IPS-18c (cell line): ENCODE measurements around the gene DSCAML1.

Experiments used
- H3K4me3 ChIP-seq: 2 replicates; pipeline ENCODE4 v1.7.0; 2013; ENCODE audit warnings: low read depth, mild to moderate bottlenecking, low read length, moderate library complexity; ENCODE audit not compliant: insufficient read depth
- H3K9me3 ChIP-seq: one replicate; pipeline ENCODE4 v1.6.1; 2013; ENCODE audit warnings: mild to moderate bottlenecking, low read length, moderate library complexity; ENCODE audit not compliant: control insufficient read depth, insufficient read depth

The DSCAML1 gene

DNA sequence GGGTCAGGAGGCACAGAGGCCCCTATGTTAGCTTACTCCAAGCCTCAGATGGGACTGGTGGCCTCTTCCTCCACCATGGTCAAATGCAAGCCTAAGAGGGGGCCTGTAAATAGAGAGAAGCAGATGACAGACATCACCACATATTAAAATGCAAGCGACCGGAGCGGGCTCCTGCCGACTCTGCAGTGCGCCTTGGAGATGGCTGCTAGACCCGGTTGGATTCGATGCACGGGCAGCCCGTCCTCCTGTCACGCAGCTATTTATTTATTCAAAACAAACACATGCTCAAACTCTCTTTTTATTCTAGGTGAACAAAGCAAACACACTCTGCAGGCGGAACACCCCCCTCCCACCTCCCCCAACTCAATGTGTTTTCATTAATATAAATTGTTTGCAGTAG, 208.0 kb downstream of the DSCAML1 start:
- Histone ChIP-seq H3K4me3 (no peak overlapping the region), H3K9me3 (no peaks in the 10 kb centered on the region)

DNA sequence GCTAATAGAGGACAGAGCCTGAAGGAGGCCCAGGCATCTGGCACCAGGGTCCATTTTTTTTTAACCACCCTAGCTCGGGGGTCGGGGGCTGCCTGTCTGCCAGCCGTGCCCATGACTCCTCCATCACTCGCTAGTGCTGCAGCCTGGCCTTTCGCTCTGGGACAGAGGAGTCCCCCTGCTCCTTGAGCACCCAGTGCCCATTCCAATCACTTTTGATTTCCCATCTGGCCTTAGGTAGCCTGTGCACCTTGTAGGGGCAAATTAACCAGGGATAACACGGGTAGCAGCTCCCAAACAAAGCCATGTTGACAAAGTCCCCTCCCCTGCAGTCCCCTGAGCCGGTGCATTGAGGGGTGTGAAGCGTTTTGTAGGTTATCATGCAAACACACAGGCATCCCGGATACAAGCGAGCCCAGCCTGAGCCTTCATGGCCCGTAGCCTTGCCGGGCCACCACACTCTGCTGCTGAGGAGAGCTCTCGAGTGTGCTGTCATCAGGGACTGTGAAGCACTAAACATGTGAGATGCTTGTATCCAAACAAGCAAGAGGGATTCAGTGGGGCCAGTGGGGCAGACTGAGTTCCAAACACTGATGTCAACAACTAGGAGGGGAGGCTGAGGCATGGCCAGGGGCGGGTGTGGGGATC, 208.7 kb downstream of the DSCAML1 start:
- Histone ChIP-seq H3K4me3 (no peak overlapping the region), H3K9me3 (no peaks in the 10 kb centered on the region)

DNA sequence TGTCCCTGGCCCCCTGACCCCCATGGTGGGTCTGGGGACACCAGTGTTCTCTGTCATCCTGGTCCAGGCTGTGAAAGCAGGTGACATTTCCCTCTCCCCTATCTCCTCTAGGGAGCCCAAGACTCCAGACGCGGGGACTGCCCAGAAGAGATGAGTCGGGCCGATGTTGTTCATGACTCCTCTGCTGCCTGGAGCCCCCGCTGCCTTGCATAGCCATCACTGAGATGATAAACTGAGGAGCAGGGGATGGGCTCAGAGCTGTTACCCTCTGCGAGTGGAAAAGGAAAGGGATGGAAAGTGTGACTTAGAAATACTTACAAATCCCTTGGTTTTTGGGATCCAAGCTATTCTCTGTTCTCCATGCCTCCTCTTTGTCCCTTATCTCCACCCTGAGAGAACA, 209.6 kb downstream of the DSCAML1 start:
- Histone ChIP-seq H3K9me3 (no peaks in the 10 kb centered on the region), H3K4me3 (no peak overlapping the region)

DNA sequence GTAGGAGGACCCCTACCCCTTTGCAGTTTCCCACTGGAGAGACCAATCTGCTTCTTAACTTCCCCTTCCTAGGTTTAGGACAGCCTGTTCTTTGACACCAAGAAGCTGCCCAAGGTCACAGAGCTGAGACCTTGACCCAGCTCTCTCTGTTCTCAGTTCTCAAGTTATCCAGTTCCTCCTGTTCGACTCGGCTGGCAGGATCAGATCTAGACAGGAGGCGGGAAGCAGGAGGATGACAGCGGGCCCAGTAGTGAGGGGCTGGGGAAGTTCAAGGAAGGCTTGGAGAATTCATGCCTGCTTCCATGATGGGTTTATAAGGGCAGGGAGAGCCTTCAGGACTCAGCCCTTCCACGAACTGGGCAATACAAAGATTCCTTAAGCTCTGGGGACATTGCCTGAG, 210.6 kb downstream of the DSCAML1 start:
- Histone ChIP-seq H3K9me3 (no peaks in the 10 kb centered on the region), H3K4me3 (no peak overlapping the region)

DNA sequence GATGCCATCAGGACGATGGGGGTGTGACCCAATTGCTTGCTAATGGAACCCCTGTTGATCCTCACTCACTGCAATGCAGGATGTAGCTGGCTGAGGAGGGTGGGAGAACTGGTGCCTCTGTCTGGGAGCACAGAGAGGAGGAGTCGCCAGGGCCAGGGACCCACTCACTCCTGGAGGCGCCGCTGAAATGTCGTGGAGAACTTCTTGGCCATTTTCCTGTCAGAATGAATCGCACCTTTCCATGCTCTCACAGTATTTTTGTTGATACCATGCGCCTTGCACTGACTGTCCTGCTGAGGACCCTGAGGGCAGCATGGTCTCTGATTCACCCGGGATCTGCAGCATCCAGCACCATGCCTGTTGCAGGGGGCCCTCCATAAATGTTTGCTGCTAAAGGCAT, 211.4 kb downstream of the DSCAML1 start:
- Histone ChIP-seq H3K9me3 (no peaks in the 10 kb centered on the region), H3K4me3 (no peak overlapping the region)

DNA sequence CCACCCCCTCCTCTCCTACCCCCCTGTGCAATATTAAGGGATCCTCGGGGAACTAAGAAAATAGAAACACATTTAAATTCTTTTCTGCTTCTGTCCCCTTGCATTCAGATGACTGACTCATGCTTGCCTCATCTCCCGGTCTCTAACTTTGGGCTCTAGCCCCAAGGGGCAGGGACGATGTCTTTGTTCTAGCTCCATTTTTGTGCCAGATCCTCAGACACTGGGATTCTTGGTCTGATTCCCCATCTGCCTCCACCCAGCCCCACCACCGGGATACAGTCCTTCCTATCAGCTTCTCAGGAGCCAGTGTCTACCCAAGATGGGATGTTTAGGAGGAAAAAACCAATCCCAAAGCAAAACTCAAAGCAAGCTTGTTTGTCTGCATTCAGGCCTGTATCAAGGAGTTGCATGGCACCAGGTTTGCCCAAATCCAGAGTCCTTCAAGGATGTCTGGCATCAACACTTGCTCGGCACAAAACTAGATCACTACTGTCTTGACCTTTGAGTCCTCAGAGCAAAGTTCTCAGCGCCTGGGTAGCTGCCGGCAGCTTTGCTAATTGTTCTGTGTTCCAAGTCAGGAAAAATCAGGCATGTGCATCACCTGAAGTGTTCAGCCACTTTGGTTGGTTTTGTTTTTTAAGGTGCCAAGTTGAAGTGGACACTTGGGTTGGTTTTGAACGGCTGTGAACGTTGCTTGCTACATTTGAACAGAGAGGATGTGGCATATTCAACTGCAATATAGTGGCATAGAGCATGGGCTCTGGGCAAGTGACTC, 212.8 kb downstream of the DSCAML1 start:
- Histone ChIP-seq H3K9me3 (no peaks in the 10 kb centered on the region), H3K4me3 (no peak overlapping the region)

DNA sequence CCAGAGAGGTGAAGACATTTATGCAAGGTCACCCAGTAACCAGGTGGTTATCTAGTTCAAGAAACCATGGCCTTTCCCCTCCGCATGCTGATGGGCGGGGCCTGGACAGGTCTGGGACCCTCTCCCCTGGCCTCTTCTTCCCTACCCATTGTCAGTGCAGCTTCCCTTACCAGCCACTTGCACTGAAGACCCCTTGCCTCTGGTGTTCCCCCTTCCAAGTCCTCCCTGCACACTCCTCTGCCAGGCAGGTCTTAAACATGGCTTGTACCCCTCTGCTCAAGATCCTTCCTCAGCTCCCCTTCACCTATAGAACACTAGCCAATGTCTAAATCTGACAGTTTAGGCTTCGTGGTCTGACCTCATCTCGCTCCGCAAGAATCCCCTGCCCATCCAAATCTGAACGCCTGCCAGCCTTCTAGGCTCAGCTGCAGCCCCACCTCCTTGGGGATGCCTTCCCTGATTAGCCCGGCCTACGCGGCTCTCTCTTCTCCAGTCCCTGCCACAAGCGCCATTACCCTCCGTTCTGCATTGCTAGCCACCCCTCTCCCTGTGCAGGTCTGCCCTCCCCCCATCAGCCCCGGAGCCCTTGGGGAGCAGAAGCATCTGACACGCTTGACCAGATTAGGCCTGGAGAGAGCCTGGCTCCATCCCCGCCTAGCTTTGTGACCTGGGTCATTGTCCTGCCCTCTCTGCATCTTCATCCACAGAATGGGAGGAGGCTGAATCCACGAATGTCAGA, 213.8 kb downstream of the DSCAML1 start:
- Histone ChIP-seq H3K4me3 (no peak overlapping the region), H3K9me3 (no peaks in the 10 kb centered on the region)

DNA sequence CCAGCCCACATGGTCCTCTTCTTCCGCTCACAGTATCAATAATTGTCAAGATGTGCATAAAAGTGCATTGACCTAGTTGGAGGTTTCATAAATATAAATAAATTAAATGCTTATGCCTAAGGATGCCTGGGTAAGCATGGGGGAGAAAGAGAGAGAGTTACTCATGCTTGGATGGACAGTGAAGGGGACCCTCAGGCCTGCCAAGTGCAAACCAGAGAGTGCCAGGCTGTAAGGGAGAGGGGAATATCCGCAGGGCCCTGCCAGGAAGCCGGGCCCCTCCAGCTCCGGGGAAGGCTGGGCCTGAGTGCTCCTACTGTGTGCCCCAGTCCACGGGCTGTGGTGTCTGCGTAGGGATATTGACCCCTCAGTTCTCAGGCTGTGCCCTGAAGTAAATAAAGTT, 214.6 kb downstream of the DSCAML1 start:
- Histone ChIP-seq H3K9me3 (no peaks in the 10 kb centered on the region), H3K4me3 (no peak overlapping the region)

DNA sequence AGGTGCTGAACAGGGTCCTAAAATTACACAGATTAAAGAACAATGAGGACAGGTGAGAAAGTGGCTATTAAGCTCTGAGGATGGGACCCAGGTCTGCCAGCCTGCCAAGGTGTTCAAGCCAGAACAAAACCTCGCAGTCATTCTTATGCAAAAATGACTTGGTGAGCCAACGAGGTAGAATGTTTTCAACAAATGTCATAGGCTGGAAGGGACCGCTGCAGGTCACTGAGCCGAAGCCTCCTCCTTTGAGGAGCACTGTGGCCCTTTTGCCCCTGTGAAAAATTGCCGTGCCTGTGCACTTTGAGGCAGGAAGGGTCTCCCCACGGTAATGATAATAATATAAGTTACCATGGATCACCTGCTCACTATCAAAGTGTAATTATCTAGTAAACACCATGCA, 216.2 kb downstream of the DSCAML1 start:
- Histone ChIP-seq H3K4me3 (no peak overlapping the region), H3K9me3 (no peaks in the 10 kb centered on the region)

DNA sequence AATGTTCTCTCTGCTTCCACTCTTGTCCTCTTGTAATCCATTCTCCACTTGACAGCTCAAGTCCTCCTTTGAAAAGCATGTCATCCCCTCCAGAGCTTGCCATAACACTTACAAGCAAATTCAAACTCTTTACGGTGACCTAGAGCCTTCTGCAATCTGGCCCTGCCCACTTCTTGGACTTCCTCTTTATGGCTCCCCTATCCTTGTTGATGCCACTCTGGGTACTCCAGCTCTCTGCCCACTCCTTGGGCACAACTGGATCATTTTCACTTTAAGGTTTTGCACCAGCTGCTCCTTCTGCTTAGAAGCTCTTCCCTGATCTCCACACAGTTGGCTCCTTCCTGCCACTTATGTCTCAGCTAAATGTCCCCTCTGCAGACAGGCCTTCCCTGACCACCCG, 217.9 kb downstream of the DSCAML1 start:
- no peaks in the 10 kb centered on the region for H3K9me3 ChIP-seq
- no peak overlapping the region for H3K4me3 ChIP-seq

DNA sequence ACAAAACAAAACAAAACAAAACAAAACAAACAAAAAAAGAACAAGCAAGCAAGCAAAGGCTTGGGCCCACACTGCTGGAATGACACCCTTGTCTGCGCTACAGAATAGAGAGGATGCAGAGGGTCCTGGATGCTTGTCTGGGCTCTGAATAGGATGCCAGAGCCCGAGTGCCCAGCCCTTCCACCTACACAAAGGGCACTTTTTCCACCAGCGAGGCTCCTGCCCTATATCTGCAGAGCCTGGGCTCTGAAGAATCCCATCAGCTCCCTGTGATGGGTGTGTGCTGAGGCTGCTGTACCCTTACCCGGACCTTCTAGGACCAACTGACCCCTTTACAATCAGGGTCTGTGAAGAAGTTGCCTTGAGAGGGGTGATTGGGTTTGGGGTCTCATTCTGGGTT, 221.2 kb downstream of the DSCAML1 start:
- no peak overlapping the region for H3K4me3 ChIP-seq
- no peaks in the 10 kb centered on the region for H3K9me3 ChIP-seq

DNA sequence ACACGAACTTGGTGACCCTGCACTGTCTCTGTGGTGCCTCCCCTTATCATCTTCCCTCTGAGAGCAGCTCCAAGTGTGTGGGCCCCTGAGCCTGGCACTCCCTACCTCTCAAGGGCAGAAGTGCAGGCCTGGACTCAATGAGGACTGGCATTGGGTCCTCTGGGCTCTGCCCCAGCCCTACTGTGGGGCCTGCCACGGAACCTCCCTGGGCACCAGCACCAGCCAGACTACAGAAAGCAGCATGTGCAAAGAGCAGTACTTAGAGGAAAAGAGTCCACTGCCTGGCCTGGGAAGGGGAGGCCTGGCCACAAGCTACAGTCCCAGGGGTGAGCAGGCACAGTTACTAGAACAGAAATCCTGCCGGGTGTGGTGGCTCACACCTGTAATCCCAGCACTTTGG, 222.5 kb downstream of the DSCAML1 start:
- Histone ChIP-seq H3K9me3 (no peaks in the 10 kb centered on the region), H3K4me3 (no peak overlapping the region)

DNA sequence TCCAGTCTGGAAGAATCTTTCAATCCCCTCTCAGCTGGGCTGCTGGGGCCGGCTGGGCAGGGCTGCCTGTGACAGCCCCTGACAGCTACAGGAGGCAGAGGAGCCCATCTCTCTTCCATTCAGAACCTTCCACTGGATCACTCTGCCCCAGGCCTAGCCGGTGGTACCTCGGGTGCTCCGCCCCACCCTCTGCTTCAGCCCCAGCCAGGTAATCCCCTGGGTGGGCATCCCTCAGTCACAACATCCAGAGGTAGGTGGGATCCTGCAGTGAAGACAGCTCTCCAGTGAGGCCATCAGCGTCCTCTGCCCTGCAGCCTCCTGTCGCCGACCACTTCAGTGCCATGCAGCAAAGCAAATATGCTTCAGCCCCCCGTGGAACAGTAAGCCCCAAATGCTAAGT, 223.7 kb downstream of the DSCAML1 start:
- H3K4me3 ChIP-seq = no peak overlapping the region
- no peaks in the 10 kb centered on the region for H3K9me3 ChIP-seq

DNA sequence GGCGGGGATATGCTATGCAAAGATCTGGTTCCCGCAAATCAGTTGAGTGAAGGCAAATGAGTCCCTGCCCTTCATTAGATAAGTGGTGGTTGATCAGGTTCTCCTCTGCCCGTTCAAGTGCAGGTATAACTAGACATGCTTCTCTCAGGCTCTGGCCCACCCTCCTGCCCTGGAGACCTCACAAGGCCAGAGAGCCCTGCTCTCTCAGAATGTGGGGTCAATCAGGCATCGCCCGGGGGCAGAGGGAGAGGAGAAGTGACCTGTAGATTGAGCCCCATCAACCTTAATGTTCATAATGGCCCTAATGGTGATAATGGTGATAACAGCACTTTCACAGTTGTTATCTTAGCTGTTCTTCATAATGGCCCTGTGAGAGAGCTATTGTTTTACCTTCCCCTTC, 224.3 kb downstream of the DSCAML1 start:
- Histone ChIP-seq H3K4me3 (no peak overlapping the region), H3K9me3 (no peaks in the 10 kb centered on the region)

DNA sequence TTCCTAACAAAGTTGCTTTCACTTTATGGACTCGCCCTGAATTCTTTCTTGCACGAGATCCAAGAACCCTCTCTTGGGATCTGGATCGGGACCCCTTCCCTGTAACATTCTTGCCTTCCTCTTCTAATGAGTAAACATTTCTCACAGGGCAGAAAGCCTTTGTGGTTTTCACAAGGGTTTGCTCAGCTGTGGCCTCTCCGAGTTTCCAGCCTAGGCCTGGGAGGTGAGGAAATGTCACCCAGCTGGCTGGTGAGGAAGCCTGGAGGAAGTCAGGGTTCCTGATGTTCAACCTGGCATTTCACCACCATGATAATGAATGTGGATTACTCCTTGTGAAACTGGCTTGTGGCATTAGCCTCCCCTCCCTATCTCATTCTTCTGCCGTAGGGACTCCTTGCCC, 224.9 kb downstream of the DSCAML1 start:
- Histone ChIP-seq H3K4me3 (no peak overlapping the region), H3K9me3 (no peaks in the 10 kb centered on the region)

DNA sequence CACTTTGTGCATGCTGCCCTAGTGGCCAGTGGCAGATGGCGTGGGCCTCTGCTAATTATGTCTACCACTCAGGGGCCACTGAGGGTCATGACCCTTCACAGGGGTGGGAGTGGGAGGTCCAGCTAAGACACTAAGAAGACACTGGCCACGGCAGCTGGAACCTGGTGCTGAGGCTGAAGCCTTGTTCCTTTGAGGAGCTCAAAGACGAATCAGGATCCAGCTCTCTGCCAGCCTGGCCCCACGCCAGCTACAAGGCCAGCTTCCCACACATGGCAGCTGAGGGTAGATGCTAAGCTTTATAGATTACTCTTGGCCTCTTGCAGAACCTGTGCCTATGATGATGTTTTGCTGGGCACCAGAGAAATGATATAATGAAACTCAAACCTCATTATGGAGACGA, 226.3 kb downstream of the DSCAML1 start:
- no peak overlapping the region for H3K4me3 ChIP-seq
- no peaks in the 10 kb centered on the region for H3K9me3 ChIP-seq

DNA sequence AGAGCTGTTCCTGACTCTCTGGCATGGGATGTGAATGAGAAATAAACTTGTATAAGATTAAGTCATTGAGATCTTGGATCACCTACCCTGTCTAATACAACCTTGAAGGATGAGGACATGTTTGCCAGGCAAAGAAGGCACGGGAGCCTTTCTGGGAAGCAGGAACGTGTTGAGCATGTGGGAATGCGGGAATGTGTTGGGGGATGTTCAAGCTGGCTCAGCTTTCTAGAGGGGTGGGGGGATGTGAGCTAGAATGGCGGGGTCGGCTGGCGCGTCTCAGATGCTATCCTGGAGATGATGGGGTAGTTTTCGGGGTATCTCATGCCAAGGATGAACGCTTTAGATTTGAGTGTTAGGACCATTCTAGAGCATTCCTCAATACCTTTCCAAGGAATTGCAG, 227.1 kb downstream of the DSCAML1 start:
- no peaks in the 10 kb centered on the region for H3K9me3 ChIP-seq
- H3K4me3 ChIP-seq = no peak overlapping the region

DNA sequence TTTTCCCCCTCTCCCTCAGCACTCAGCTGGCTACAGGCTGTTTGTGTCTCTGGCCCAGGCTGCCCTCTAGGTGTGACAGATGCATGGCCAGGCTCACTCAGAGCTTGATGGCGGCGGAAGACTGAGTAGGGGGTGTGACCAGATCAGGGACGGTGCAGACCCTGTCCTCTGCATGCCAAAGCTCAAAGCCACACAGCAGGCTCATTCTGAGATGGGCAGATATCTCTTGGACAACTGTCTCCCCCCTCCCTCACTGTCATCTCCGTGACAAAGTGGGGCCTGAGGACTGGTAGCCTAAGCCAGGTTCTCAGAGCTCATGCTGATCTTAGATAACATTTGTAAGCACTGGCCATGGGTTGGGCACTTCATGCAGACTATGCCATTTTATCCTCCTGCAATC, 231.3 kb downstream of the DSCAML1 start:
- H3K9me3 ChIP-seq = no peaks in the 10 kb centered on the region
- no peak overlapping the region for H3K4me3 ChIP-seq
